ENCODE measurements around the gene FBXL4. TPM values are rescaled to one million over a fixed set of nuclear protein-coding genes. Genes with fewer than 3 reads are reported as not detected.

Gene FBXL4
- total and polyA plus RNA-seq, 12 donors: 4.1 to 34.5 (median 23.7) TPM

GRCh38 chr6:98937351-98937750, 10.4 kb downstream of the FBXL4 start:
- no peak overlapping the region for H3K4me3 ChIP-seq
- no peaks in the 10 kb centered on the region for H3K27me3 ChIP-seq
- no peaks in the 10 kb centered on the region for H3K36me3 ChIP-seq (replicated peaks in 1 of 2)
- H3K27ac ChIP-seq: no peak overlapping the region
- peaks cover 0 to 7% of the 10 kb centered on the region in 2 donors for H3K4me1 ChIP-seq (replicated peaks in 1 of 2)
- TF ChIP-seq CTCF (IDR thresholded peaks at IDR 0.05): no peak
- TF ChIP-seq POLR2A (IDR thresholded peaks at IDR 0.05): no peak
- DNase-seq: no peak
- intact Hi-C loops (cut with DNase I): no loop called here
- H3K9me3 ChIP-seq (replicated peaks in 1 of 3): peaks cover 0 to 16% (median 0%) of the 10 kb centered on the region in 3 donors
- WGBS, 4 donors: 93 to 94% (median 93%) methylated on average over 3 of the region's 3 CpGs

- peaks cover 0 to 15% of the 10 kb centered on the region in 2 donors for H3K4me1 ChIP-seq (replicated peaks in 1 of 2)
- 59 to 71% (median 66%) methylated on average over 7 of the region's 7 CpGs for WGBS, 4 donors
These were observed 15.4 kb downstream of the FBXL4 start for GRCh38 chr6:98932381-98932780.

GRCh38 chr6:98931696-98932095, 16.1 kb downstream of the FBXL4 start:
- peaks cover 0 to 2% of the 10 kb centered on the region in 2 donors for H3K36me3 ChIP-seq (replicated peaks in 1 of 2)
- intact Hi-C loops (cut with DNase I): no loop called here
- H3K27ac ChIP-seq: no peak overlapping the region
- TF ChIP-seq POLR2A (IDR thresholded peaks at IDR 0.05): no peak
- TF ChIP-seq CTCF (IDR thresholded peaks at IDR 0.05): no peak
- no peak overlapping the region for H3K4me3 ChIP-seq
- no peaks in the 10 kb centered on the region for H3K9me3 ChIP-seq (replicated peaks in 1 of 3)
- 80 to 90% (median 88%) methylated on average over 3 of the region's 3 CpGs for WGBS, 4 donors
- H3K27me3 ChIP-seq: no peaks in the 10 kb centered on the region
- H3K4me1 ChIP-seq (replicated peaks in 1 of 2): peaks cover 0 to 15% of the 10 kb centered on the region in 2 donors
- no peak for DNase-seq

More at GRCh38 chr6:98932381-98932780, 15.4 kb downstream of the FBXL4 start:
- H3K27ac ChIP-seq: no peak overlapping the region
- no peaks in the 10 kb centered on the region for H3K9me3 ChIP-seq (replicated peaks in 1 of 3)
- no peaks in the 10 kb centered on the region for H3K36me3 ChIP-seq (replicated peaks in 1 of 2)
- no peaks in the 10 kb centered on the region for H3K27me3 ChIP-seq
- intact Hi-C loops (cut with DNase I): no loop called here
- TF ChIP-seq CTCF (IDR thresholded peaks at IDR 0.05) (no peak), POLR2A (IDR thresholded peaks at IDR 0.05) (no peak)
- DNase-seq: no peak
- no peak overlapping the region for H3K4me3 ChIP-seq

- intact Hi-C loops (cut with DNase I): no loop called here
- Histone ChIP-seq H3K9me3 (replicated peaks in 1 of 3) (no peaks in the 10 kb centered on the region), H3K36me3 (replicated peaks in 1 of 2) (peaks cover 0 to 15% of the 10 kb centered on the region in 2 donors), H3K27ac (no peak overlapping the region), H3K27me3 (no peaks in the 10 kb centered on the region), H3K4me1 (replicated peaks in 1 of 2) (peaks cover 0 to 9% of the 10 kb centered on the region in 2 donors), H3K4me3 (no peak overlapping the region)
- 61 to 83% (median 66%) methylated on average over 2 of the region's 2 CpGs for WGBS, 4 donors
- TF ChIP-seq CTCF (IDR thresholded peaks at IDR 0.05): no peak
- no peak for DNase-seq
These were observed 18.2 kb downstream of the FBXL4 start for GRCh38 chr6:98929498-98930060.
